Stimulated activated naive CD8-positive, alpha-beta T cell treated with anti-CD3 and anti-CD28 coated beads, Interleukin-15, Interleukin-2, amounts not matched to agents 100 U/mL and 50 U/mL, for 24 hours (primary cell): Measurements from ENCODE around the gene ZNF330.

ENCODE experiments used
- ATAC-seq: fragments of 150-1000 bp; cut with Tn5 transposase; one replicate; pipeline ENCODE4 v1.10.0; 2021
- DNase-seq: peaks from one replicate; pipeline ENCODE4 v3.0.0; 2021

The ZNF330 gene

GRCh38 chr4:141233673-141234072 lies 13.0 kb downstream of the ZNF330 start:
- no peak for ATAC-seq
- DNase-seq = no peak

- no peak for ATAC-seq
- DNase-seq = no peak
Observed at GRCh38 chr4:141238186-141238585, 17.5 kb downstream of the ZNF330 start.

- DNase-seq = no peak
Observed at GRCh38 chr4:141240259-141240658, 19.6 kb downstream of the ZNF330 start.

GRCh38 chr4:141240671-141241070 lies 20.0 kb downstream of the ZNF330 start:
- no peak for DNase-seq
- ATAC-seq = no peak

More at GRCh38 chr4:141240259-141240658, 19.6 kb downstream of the ZNF330 start:
- ATAC-seq = no peak

GRCh38 chr4:141241986-141242385 lies 21.3 kb downstream of the ZNF330 start:
- no peak for DNase-seq
- no peak for ATAC-seq

GRCh38 chr4:141244419-141244818 lies 23.7 kb downstream of the ZNF330 start:
- ATAC-seq = no peak

GRCh38 chr4:141246243-141246642 lies 25.5 kb downstream of the ZNF330 start:
- DNase-seq = no peak
- ATAC-seq = no peak

More at GRCh38 chr4:141244419-141244818, 23.7 kb downstream of the ZNF330 start:
- no peak for DNase-seq

- ATAC-seq (no peak), DNase-seq (no peak)
Observed at GRCh38 chr4:141246683-141247429, 26.2 kb downstream of the ZNF330 start.

- DNase-seq = no peak
- no peak for ATAC-seq
Observed at GRCh38 chr4:141247430-141247780, 26.7 kb downstream of the ZNF330 start.

GRCh38 chr4:141248029-141248428 lies 27.3 kb downstream of the ZNF330 start:
- ATAC-seq (no peak), DNase-seq (no peak)

GRCh38 chr4:141248486-141248885 lies 27.8 kb downstream of the ZNF330 start:
- no peak for DNase-seq
- ATAC-seq = no peak

- ATAC-seq = no peak
Observed at GRCh38 chr4:141254326-141254725, 33.6 kb downstream of the ZNF330 start.

GRCh38 chr4:141255016-141255415 lies 34.3 kb downstream of the ZNF330 start:
- DNase-seq (no peak), ATAC-seq (no peak)

More at GRCh38 chr4:141254326-141254725, 33.6 kb downstream of the ZNF330 start:
- no peak for DNase-seq

- ATAC-seq = no peak
- DNase-seq = no peak
Observed at GRCh38 chr4:141258558-141258957, 37.9 kb downstream of the ZNF330 start.

- no peak for ATAC-seq
- DNase-seq = no peak
Observed at GRCh38 chr4:141275834-141276233, 55.1 kb downstream of the ZNF330 start.

- DNase-seq (no peak), ATAC-seq (no peak)
Observed at GRCh38 chr4:141283152-141283551, 62.5 kb downstream of the ZNF330 start.

GRCh38 chr4:141283563-141283962 lies 62.9 kb downstream of the ZNF330 start:
- ATAC-seq = no peak
- no peak for DNase-seq
